GM12873 (cell line): ENCODE measurements around the gene ANKRD18A.
A peak's percentile ranks its signal among the peaks of the same experiment; 100 is the strongest.

Source experiments
- TF ChIP-seq, protein P1 (sequence below): IDR thresholded peaks from 2 replicates; pipeline ENCODE4 v1.5.1; 2012; ENCODE audit warnings: low read depth, mild to moderate bottlenecking, moderate library complexity, low read length, control low read depth; ENCODE audit not compliant: insufficient read depth; ENCODE audit errors: missing control alignments

Gene ANKRD18A

DNA sequence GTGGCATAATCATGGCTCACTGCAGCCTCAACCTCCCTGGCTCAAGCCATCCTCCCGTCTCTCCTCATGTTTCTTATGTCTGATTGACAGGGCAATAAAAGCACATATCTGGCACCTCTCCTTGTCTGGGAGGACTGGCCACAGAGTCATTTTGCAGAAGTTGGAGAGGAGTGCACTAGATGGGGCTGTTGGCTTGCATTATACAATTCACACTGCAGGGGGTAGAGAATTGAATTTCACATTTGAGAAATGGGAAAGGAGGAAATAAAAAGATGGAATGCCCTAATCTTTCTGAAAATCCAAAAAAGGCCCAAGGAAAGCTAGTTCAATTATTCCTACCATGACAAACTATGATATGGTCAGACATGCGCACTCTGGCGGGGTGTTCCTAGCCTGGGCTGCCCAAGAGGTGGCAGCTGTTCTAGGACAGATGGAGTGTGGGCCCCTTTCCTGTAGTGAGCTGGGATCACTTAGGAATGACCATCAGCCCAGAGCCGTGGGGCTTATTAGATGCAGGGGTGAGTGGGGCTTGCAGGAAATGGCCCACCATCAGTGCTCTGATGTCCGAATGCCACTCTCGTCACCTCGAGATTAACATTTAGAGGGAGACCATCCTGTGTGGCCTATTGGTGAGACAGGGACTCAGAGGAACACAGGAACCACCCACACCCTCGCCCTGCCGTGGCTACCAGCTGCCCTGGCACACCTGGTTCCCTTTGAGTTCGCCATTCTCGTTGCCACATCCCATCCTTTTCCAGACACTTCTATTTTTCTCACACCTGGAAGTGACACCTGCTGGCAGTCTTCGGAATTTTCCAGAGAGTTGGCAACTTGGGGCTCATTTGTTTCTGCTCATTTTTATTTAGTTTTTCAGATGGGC lies 21.8 kb upstream of the ANKRD18A start:
- TF ChIP-seq, protein P1, sequence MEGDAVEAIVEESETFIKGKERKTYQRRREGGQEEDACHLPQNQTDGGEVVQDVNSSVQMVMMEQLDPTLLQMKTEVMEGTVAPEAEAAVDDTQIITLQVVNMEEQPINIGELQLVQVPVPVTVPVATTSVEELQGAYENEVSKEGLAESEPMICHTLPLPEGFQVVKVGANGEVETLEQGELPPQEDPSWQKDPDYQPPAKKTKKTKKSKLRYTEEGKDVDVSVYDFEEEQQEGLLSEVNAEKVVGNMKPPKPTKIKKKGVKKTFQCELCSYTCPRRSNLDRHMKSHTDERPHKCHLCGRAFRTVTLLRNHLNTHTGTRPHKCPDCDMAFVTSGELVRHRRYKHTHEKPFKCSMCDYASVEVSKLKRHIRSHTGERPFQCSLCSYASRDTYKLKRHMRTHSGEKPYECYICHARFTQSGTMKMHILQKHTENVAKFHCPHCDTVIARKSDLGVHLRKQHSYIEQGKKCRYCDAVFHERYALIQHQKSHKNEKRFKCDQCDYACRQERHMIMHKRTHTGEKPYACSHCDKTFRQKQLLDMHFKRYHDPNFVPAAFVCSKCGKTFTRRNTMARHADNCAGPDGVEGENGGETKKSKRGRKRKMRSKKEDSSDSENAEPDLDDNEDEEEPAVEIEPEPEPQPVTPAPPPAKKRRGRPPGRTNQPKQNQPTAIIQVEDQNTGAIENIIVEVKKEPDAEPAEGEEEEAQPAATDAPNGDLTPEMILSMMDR: peak; percentile 40

DNA sequence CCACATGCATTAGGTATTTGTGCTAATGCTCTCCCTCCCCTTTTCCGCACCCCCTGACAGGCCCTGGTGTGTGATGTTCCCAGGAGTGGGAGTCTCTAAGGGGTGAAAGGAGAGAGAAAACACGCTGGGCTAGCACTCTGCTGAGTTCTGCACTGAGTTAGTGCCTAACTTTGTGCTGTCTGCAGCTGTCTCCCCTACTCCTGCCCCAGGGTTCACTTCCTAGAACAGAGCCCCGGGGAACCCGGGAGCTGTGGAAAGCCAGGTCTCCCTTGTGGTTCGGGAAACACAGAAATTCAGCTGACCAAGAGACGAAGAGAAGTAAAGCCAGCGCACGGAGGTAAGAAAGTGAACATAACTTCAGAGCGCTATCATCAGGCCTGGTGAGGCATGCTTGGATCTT lies 20.7 kb upstream of the ANKRD18A start:
- TF ChIP-seq, protein P1: no peak

DNA sequence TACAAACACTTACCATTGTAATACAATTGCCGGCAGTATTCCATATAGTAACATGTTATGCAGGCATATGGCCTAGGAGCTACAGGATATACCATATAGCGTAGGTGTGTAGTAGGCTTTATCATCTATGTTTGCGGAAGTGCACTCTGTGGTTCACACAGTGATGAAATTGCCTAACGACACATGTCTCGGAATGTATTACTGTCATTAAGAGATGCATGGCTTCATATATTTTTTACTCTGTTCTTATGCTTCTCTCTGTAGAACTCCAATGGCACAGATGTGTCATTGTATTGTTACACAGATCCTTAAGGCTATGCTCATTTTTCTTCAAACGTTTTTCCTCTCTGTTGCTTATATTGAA lies 19.2 kb upstream of the ANKRD18A start:
- TF ChIP-seq, protein P1: no peak

DNA sequence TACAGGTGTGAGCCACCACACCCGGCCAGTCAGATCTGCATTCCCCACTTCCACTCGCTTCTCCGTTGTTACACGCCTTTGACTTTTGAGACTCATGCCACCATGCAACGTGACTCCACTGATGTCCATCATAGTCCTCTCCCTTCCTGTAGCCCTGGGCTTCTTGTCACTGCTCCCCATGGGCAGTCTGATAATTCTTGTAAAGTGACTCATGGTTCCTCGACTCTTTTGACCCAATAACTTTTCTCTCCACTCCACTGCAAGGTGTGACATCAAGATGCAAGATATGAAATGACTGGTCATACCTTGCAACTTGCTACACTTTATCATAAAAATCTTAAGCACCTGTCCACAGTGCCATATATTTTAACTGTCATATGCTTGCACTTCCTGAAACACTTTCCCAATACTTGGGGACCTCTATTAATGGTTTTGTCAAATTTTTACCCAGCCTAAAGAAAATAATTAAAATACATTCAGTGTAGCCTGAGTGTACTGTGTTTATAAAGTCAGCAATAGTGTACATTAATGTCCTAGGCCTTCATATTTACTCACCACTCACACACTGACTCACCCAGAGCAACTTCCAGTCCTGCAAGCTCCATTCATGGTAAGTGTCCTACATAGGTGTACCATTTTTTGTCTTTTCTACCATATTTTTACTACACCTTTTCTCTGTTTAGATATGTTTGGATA lies 18.6 kb upstream of the ANKRD18A start:
- TF ChIP-seq, protein P1: no peak

DNA sequence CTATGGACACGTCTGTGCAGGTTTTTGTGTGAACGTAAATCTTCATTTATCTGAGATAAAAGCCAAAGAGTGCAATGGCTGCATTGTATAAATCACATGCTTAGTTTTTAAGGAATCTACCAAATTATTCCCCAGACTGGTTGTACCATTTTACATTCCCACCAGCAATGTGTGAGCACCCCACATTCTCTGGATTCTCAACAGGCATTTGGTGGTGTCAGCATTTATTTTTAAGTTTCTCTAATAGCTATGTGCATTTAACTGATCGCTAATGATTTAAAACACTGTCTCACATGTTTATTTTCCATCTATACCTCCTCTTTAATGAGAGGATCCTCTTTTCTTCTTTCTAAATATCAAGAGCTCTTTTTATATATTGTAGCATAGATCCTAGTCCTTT lies 13.9 kb upstream of the ANKRD18A start:
- TF ChIP-seq, protein P1: no peak

DNA sequence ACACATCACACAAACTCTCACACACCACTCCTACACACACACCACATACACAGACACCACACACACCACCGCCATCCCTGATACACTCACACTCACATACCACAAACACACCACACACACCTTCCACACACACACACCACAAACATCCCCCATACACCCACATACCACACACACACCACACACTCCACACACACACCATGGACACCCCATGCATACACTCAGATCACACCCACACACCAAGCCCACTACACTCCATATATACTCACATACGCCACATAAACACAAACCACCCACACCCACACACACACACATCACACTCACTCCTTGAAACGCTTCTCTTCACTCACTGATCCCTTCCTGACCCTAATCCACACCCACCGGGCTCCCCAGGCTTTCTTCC lies 9.1 kb upstream of the ANKRD18A start:
- TF ChIP-seq, protein P1: no peak

DNA sequence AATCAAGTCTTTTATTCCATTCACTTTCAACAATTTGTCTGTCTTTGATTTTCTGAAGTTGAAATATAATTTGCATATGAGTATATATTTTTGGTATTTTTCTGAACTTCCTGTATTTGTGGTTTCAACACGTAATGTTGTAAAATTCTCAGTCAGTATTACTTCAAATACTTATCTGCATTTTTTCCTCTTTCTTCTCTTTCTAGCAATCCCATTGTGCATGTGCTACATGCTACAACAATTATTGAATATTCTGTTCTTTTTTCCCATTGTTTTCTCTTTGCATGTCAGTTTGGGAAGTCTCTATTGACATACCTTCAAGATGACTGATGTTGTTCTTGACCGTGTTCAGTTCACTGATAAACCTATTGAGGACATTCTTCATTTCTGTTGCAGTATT lies 5.6 kb upstream of the ANKRD18A start:
- TF ChIP-seq, protein P1: no peak
